GM12892 (cell line): ENCODE measurements around the gene DIP2B.

ENCODE experiments used
- POLR2A ChIP-seq: IDR thresholded peaks from 2 replicates; pipeline ENCODE4 v1.6.1; 2011; ENCODE audit warnings: low read depth, low read length, control low read depth
- TAF1 ChIP-seq: IDR thresholded peaks from 2 replicates; pipeline ENCODE4 v1.6.1; 2011; ENCODE audit warnings: low read depth, mild to moderate bottlenecking, control low read depth, low read length, borderline replicate concordance

DNA sequence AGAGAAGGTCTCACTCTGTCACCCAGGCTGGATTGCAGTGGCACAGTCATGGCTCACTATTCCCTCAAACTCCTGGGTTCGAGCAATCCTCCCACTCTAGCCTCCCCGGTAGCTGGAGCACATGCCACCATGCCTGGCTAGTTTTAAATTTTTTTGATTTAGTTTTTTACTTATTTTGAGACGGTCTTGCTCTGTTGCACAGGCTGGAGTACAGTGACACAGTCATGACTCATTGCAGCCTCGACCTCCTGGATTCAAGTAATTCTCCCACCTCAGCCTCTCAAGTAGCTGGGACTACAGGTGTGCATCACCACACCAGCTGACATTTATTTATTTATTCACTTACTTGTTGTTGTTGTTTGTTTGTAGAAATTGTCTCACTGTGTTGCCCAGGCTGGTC, 22.2 kb upstream of the DIP2B start:
- TF ChIP-seq POLR2A (no peak), TAF1 (no peak)
